Ascending aorta (tissue), 2 donors: ENCODE data around the gene ANGPTL2. TPM values are rescaled to one million over a fixed set of nuclear protein-coding genes. Genes with fewer than 3 reads are reported as not detected.

Experiments used
- DNase-seq, 2 donors: peaks; one replicate each; pipeline ENCODE4 v3.0.0-alpha.2; 2019; ENCODE audit warnings: low spot score in 2 of 2
- H3K27ac ChIP-seq, 2 donors: fragments of 200-600 bp; sonication (generic); one replicate each; pipeline ENCODE4 v1.5.1; 2016 to 2017; ENCODE audit warnings: mild to moderate bottlenecking in 1 of 2
- H3K27me3 ChIP-seq: fragments of 200-600 bp; sonication (generic); one replicate; pipeline ENCODE4 v1.5.1; 2017
- H3K36me3 ChIP-seq, 2 donors: fragments of 200-600 bp; sonication (generic); one replicate each; pipeline ENCODE4 v1.5.1; 2016
- H3K4me1 ChIP-seq, 2 donors: fragments of 200-600 bp; sonication (generic); one replicate each; pipeline ENCODE4 v1.5.1; 2016 to 2017; ENCODE audit warnings: mild to moderate bottlenecking in 1 of 2
- H3K4me3 ChIP-seq, 2 donors: fragments of 200-600 bp; sonication (generic); one replicate each; pipeline ENCODE4 v1.5.1; 2016 to 2017; ENCODE audit warnings: mild to moderate bottlenecking in 1 of 2
- H3K9me3 ChIP-seq, 2 donors: fragments of 200-600 bp; sonication (generic); one replicate each; pipeline ENCODE4 v1.5.1; 2016
- intact Hi-C: fragments of 100-400 bp; cut with DNase I; formaldehyde crosslinking; loops from one replicate; pipeline ENCODE4 v1.15.1; 2023
- total RNA-seq: library from RNA; depleted of rRNA; stranded (reverse); fragments of >200 nt; gene quantifications from one replicate; pipeline ENCODE4 v1.1.0, GENCODE V29; 2016
- TF ChIP-seq, protein P1 (sequence below), 3 experiments: fragments of 200-600 bp in 2 of 3; fragments of 450-650 bp in 1 of 3; sonication (generic) in 2 of 3; IDR thresholded peaks; one replicate each; pipeline ENCODE4 v1.5.1; 2016 to 2019; ENCODE audit warnings: antibody characterized with exemption in 3 of 3, mild to moderate bottlenecking in 1 of 3, moderate library complexity in 1 of 3

Gene ANGPTL2
- total RNA-seq, 1 donor from 2014 or later, result 19.6 TPM

DNA sequence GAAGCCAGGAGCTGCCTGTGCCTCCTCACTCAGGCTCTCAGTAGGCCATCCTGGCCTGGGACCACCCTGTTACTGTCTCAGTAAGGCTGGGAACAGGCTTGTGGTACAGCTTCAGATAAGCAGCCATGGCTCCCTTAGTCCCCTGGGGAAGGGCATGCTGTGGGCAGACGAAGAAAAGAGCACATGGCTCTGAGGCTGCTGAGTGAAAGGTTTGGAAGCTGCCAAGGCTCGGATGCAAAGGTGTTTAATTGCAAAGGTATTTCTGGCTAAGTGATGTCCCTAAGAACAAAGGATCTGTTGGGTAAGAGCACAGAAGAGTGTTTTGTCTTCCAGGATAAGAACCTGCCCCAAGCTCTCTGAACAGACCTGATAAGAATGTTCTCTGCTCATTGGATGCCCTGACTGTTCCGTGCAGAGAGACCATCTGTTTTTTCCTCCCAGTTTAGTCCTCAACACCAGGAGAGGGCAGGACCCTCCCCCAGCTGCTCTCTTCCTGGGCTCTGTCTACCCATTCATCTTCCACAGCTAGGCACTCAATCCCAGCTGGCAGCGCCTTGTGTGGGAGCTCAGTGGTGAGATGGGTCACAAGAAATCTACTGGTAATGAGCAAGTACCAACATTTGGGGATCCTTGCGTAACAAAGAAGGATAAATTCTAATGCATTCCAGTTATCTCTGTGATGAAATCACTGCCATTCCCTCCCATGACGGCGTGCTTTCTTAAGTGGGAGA lies 17.7 kb downstream of the ANGPTL2 start:
- H3K27me3 ChIP-seq, result no peaks in the 10 kb centered on the region
- TF ChIP-seq, protein P1, sequence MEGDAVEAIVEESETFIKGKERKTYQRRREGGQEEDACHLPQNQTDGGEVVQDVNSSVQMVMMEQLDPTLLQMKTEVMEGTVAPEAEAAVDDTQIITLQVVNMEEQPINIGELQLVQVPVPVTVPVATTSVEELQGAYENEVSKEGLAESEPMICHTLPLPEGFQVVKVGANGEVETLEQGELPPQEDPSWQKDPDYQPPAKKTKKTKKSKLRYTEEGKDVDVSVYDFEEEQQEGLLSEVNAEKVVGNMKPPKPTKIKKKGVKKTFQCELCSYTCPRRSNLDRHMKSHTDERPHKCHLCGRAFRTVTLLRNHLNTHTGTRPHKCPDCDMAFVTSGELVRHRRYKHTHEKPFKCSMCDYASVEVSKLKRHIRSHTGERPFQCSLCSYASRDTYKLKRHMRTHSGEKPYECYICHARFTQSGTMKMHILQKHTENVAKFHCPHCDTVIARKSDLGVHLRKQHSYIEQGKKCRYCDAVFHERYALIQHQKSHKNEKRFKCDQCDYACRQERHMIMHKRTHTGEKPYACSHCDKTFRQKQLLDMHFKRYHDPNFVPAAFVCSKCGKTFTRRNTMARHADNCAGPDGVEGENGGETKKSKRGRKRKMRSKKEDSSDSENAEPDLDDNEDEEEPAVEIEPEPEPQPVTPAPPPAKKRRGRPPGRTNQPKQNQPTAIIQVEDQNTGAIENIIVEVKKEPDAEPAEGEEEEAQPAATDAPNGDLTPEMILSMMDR (IDR thresholded peaks at IDR 0.05), result no peak
- no peak for DNase-seq
- intact Hi-C loops, result no loop called here
- no peaks in the 10 kb centered on the region for H3K9me3 ChIP-seq
- H3K4me3 ChIP-seq, result no peak overlapping the region
- peaks cover 0 to 3% of the 10 kb centered on the region in 2 donors for H3K4me1 ChIP-seq
- no peak overlapping the region for H3K27ac ChIP-seq
- H3K36me3 ChIP-seq, result peaks cover 0 to 3% of the 10 kb centered on the region in 2 donors

DNA sequence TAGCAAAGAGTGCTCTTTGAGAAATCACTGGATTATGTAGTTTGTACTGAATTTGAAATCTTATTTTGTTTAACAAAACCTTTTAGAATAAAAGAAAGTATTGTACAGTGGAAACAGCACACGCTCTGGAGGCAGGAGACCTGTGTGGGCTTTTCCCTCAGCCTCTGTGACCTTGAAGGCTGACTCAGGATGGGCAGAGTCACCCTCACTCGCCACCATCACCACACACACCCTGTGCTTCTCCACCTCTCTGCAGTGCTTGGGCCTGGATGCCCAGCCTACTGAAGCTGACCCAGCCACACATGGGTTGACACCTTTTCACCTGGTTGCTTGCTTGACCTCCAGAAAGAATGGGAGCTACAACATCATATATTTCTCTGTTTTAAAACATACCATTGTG lies 19.6 kb downstream of the ANGPTL2 start:
- peaks cover 0 to 3% of the 10 kb centered on the region in 2 donors for H3K4me1 ChIP-seq
- TF ChIP-seq, protein P1 (IDR thresholded peaks at IDR 0.05), result no peak
- no peak for DNase-seq
- no peak overlapping the region for H3K27ac ChIP-seq
- no peak overlapping the region for H3K4me3 ChIP-seq
- intact Hi-C loops, result no loop called here
- no peaks in the 10 kb centered on the region for H3K9me3 ChIP-seq
- H3K27me3 ChIP-seq, result no peaks in the 10 kb centered on the region
- peaks cover 0 to 3% of the 10 kb centered on the region in 2 donors for H3K36me3 ChIP-seq

DNA sequence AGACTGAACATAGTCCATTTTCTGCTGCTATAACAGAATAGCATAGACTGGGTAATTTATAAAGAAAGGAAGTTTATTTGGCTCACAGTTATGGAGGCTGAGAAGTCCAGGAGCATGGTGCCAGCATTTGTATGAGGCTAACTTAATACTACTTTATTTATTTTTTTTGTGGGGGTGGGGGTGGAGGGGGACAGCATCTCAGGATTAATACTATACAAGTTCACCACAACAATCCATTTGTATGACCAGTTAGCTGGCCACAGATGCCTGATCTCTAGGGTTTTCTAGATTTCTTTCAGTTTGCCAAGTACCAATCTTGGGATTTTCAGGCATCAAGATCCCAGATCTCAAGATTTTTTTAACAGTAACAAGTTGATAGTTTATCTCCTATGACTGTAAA lies 20.3 kb downstream of the ANGPTL2 start:
- H3K27me3 ChIP-seq, result no peaks in the 10 kb centered on the region
- intact Hi-C loops, result no loop called here
- TF ChIP-seq, protein P1 (IDR thresholded peaks at IDR 0.05), result no peak
- no peak overlapping the region for H3K27ac ChIP-seq
- no peaks in the 10 kb centered on the region for H3K9me3 ChIP-seq
- no peaks in the 10 kb centered on the region for H3K4me1 ChIP-seq
- H3K36me3 ChIP-seq, result peaks cover 0 to 3% of the 10 kb centered on the region in 2 donors
- no peak overlapping the region for H3K4me3 ChIP-seq
- DNase-seq, result no peak

DNA sequence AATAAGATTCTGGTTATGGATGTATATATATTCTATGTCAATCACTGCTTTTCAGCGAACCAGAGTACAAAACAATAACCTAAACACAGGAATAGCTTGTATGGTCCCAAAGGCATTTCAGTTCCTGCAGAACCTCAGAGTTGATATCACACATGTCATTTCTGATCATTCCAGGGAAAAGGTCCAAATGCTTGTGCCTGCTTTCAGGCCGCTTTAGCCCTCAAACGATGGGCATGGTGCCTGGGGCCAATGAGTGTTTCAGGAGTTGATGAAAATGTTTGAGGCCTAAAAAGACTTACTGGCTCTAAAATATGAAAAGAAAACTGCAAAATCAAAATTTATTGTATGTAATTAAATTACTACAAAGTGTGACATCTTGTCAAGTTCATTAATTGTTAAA lies 22.8 kb downstream of the ANGPTL2 start:
- Histone ChIP-seq H3K36me3 (peaks cover 0 to 6% of the 10 kb centered on the region in 2 donors), H3K27me3 (no peaks in the 10 kb centered on the region), H3K4me3 (no peak overlapping the region), H3K9me3 (no peaks in the 10 kb centered on the region), H3K27ac (peak overlapping the region; percentile 23 to 50), H3K4me1 (no peaks in the 10 kb centered on the region)
- TF ChIP-seq, protein P1 (IDR thresholded peaks at IDR 0.05), result no peak
- intact Hi-C loops, result no loop called here
- DNase-seq, result no peak

DNA sequence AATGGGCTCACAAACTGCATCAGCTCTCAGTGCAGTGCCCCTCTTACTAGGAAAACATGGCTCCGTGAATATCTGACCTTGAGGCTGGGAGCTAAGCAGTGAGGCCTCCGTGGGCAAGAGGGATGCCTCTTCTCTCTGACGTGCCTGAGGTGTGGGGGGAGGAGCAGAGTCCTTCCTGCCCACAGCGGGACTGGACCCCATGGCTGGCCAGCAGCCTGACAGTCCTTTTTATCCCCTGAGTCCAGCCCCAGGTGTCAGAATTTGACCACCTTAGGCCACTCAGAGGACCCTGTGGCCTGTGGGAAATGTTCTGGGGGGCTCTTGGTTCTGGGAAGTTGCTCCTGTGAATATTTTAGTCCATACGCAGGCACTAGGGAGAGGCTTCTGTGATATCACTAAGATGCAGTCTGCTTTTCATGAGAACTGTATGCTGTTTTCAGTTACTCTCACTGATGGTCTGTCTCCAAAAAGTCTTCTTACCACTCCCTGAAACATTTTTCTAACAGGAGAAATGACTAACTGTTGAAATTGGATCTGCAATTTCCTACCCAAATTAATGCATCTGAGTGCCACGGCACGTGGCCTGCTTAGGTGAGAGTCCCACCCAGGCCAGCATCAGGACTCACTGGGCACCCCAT lies 23.4 kb downstream of the ANGPTL2 start:
- H3K4me1 ChIP-seq, result no peaks in the 10 kb centered on the region
- H3K36me3 ChIP-seq, result peaks cover 0 to 6% of the 10 kb centered on the region in 2 donors
- H3K27ac ChIP-seq, result peak overlapping the region; percentile 23 to 50
- TF ChIP-seq, protein P1 (IDR thresholded peaks at IDR 0.05), result no peak
- intact Hi-C loops, result no loop called here
- no peak for DNase-seq
- no peak overlapping the region for H3K4me3 ChIP-seq
- no peaks in the 10 kb centered on the region for H3K27me3 ChIP-seq
- H3K9me3 ChIP-seq, result no peaks in the 10 kb centered on the region
